Body of pancreas (tissue), 4 donors: Measurements from ENCODE around the gene SEMA6A. TPM values are rescaled to one million over a fixed set of nuclear protein-coding genes. Genes with fewer than 3 reads are reported as not detected.

ENCODE experiments used
- ATAC-seq: fragments of 150-250 bp; one replicate; pipeline ENCODE4 v1.9.1; 2016
- DNase-seq, 4 donors: peaks; one replicate each; pipeline ENCODE4 v3.0.0-alpha.2; 2019
- H3K27ac ChIP-seq, 4 donors: fragments of 200-600 bp; sonication (generic); 1 replicate in 3 of 4; 2 replicates in 1 of 4; pipeline versions ENCODE4 v1.5.1 to v1.6.1; 2016 to 2019; ENCODE audit warnings: mild to moderate bottlenecking in 1 of 4, mixed read lengths in 1 of 4, moderate library complexity in 1 of 4
- H3K27me3 ChIP-seq, 2 donors: fragments of 200-600 bp; sonication (generic); one replicate each; pipeline ENCODE4 v1.6.0; 2016; ENCODE audit warnings: mild to moderate bottlenecking in 1 of 2
- H3K36me3 ChIP-seq, 2 donors: fragments of 200-600 bp; sonication (generic); replicated peaks in 1 of 2; 2 replicates each; pipeline ENCODE4 v1.5.1; 2016; ENCODE audit warnings: low read depth in 2 of 2; ENCODE audit not compliant: insufficient read depth in 1 of 2
- H3K4me1 ChIP-seq: fragments of 200-600 bp; sonication (generic); one replicate; pipeline ENCODE4 v1.6.0; 2016
- H3K4me3 ChIP-seq, 2 donors: fragments of 200-600 bp; sonication (generic); 1 replicate in 1 of 2; 2 replicates in 1 of 2; pipeline ENCODE4 v1.5.1; 2016 to 2019
- H3K9me3 ChIP-seq, 3 donors: fragments of 200-600 bp; sonication (generic); 1 replicate in 2 of 3; 2 replicates in 1 of 3; pipeline ENCODE4 v1.5.1; 2016
- CTCF ChIP-seq, 7 experiments: fragments of 450-650 bp in 4 of 7; fragments of 200-600 bp in 3 of 7; sonication (generic) in 3 of 7; IDR thresholded peaks; one replicate each; pipeline ENCODE4 v1.5.1; 2016 to 2019; ENCODE audit warnings: antibody characterized with exemption in 7 of 7
- POLR2A ChIP-seq, 3 donors: fragments of 450-650 bp; IDR thresholded peaks; one replicate each; pipeline ENCODE4 v1.6.1; 2016; ENCODE audit warnings: antibody characterized with exemption in 3 of 3, mild to moderate bottlenecking in 2 of 3
- WGBS, 2 donors: methylation state at CpG; one replicate each; pipeline ENCODE4 v1.1.5; 2017; 5-methylcytosine and 5-hydroxymethylcytosine counted together
- intact Hi-C: fragments of 100-400 bp; cut with DNase I; formaldehyde crosslinking; loops from one replicate; pipeline ENCODE4 v1.15.1; 2023
- total RNA-seq, 2 donors: library from RNA; depleted of rRNA; stranded (reverse); fragments of >200 nt; gene quantifications; one replicate each; pipeline ENCODE4 v1.1.0, GENCODE V29; 2016

SEMA6A gene
- total RNA-seq, 2 donors from 2014 or later, result 18.7 to 25.1 TPM

DNA sequence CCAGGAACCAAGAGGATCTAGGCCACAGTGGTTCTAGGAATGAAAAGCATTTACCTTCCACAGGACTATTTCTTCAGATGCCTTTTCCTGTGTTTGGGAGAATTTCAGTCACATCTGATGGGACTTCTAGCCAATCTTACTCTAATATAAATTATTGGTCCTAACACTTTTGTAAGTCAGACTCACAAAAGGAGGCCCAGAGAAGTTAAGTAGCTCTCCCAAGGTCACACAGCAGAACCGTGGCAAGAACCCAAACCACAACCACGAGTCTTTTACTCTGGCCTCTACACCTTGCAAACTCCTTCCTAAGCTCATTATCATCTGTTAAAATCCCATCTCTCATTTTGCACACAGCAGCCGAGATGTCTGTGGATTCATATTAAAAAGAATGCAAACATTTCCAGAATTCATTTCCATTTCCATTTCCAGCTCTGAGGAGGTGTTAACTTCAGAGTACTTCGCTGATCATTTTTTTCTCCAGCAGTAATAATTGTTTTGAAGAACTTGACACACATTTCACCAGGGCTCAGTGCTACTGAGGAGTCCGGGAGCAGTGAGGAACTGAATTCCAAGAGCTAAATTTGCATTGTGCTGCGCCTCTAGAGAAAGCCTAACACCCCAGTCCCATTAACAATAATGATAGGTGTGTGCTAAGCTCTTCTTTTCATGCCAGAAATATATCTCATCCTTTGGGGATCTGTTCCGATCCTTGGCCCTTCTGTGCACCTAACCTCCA lies 168.1 kb downstream of the SEMA6A start:
- Histone ChIP-seq H3K27me3 (no peaks in the 10 kb centered on the region), H3K9me3 (no peaks in the 10 kb centered on the region), H3K4me3 (no peak overlapping the region), H3K27ac (no peak overlapping the region), H3K36me3 (no peaks in the 10 kb centered on the region), H3K4me1 (peaks cover 28% of the 10 kb centered on the region)
- DNase-seq (no peak), ATAC-seq (no peak)
- intact Hi-C loops, result no loop called here
- 77 to 81% methylated on average over 7 of the region's 7 CpGs for WGBS, 2 donors
- TF ChIP-seq CTCF (IDR thresholded peaks at IDR 0.05) (no peak), POLR2A (IDR thresholded peaks at IDR 0.05) (no peak)

GRCh38 chr5:116404792-116405191 lies 169.8 kb downstream of the SEMA6A start:
- H3K27me3 ChIP-seq, result no peaks in the 10 kb centered on the region
- no peaks in the 10 kb centered on the region for H3K36me3 ChIP-seq
- no peak for ATAC-seq
- TF ChIP-seq POLR2A (IDR thresholded peaks at IDR 0.05) (no peak), CTCF (IDR thresholded peaks at IDR 0.05) (no peak)
- peaks cover 12% of the 10 kb centered on the region for H3K4me1 ChIP-seq
- DNase-seq, result no peak
- H3K9me3 ChIP-seq, result no peaks in the 10 kb centered on the region
- WGBS, 2 donors, result 61 to 63% methylated on average over 3 of the region's 3 CpGs
- no peak overlapping the region for H3K27ac ChIP-seq
- intact Hi-C loops, result no loop called here
- H3K4me3 ChIP-seq, result no peak overlapping the region

DNA sequence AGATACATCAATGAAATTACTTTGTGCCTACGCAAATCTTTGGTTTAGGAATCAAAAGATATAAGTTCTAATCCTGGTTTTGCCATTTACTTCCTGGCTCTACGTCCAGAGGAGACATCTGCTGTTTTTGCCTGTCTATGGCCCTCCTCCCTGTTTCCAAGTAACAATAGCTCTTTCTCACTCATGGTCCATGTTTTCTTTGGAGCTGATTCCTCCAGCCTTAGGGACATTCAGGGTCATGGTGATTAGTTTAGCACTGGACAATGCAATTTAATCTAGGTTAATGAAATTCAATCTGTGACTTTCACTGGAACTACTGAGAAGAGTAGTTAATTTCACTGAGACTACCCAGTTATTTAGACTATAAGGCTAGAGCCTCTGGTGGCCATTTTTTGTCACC lies 170.6 kb downstream of the SEMA6A start:
- H3K4me1 ChIP-seq, result peaks cover 4% of the 10 kb centered on the region
- TF ChIP-seq CTCF (IDR thresholded peaks at IDR 0.05), result no peak
- no peak for TF ChIP-seq POLR2A (IDR thresholded peaks at IDR 0.05)
- no peaks in the 10 kb centered on the region for H3K9me3 ChIP-seq
- WGBS, 2 donors, result 62 to 67% methylated on average over 2 of the region's 2 CpGs
- DNase-seq, result no peak
- ATAC-seq, result no peak
- H3K27ac ChIP-seq, result no peak overlapping the region
- intact Hi-C loops, result no loop called here
- no peak overlapping the region for H3K4me3 ChIP-seq
- no peaks in the 10 kb centered on the region for H3K36me3 ChIP-seq
- no peaks in the 10 kb centered on the region for H3K27me3 ChIP-seq

GRCh38 chr5:116402235-116402634 lies 172.4 kb downstream of the SEMA6A start:
- TF ChIP-seq CTCF (IDR thresholded peaks at IDR 0.05), result no peak
- TF ChIP-seq POLR2A (IDR thresholded peaks at IDR 0.05), result no peak
- no peaks in the 10 kb centered on the region for H3K27me3 ChIP-seq
- no peak for DNase-seq
- no peak overlapping the region for H3K27ac ChIP-seq
- no peak for ATAC-seq
- no peaks in the 10 kb centered on the region for H3K4me1 ChIP-seq
- WGBS, 2 donors, result 62 to 79% methylated on average over 5 of the region's 5 CpGs
- intact Hi-C loops, result no loop called here
- no peaks in the 10 kb centered on the region for H3K9me3 ChIP-seq
- H3K4me3 ChIP-seq, result no peak overlapping the region
- H3K36me3 ChIP-seq, result no peaks in the 10 kb centered on the region

- H3K4me1 ChIP-seq, result peaks cover 6% of the 10 kb centered on the region
- no peaks in the 10 kb centered on the region for H3K27me3 ChIP-seq
- DNase-seq (no peak), ATAC-seq (no peak)
- intact Hi-C loops, result no loop called here
- 83 to 89% methylated on average over 10 of the region's 10 CpGs for WGBS, 2 donors
- H3K27ac ChIP-seq, result no peak overlapping the region
- no peak overlapping the region for H3K4me3 ChIP-seq
- TF ChIP-seq CTCF (IDR thresholded peaks at IDR 0.05), result no peak
- TF ChIP-seq POLR2A (IDR thresholded peaks at IDR 0.05), result no peak
- H3K36me3 ChIP-seq, result no peaks in the 10 kb centered on the region
- H3K9me3 ChIP-seq, result no peaks in the 10 kb centered on the region
These were observed 173.0 kb downstream of the SEMA6A start for GRCh38 chr5:116401576-116401975.
